CD14-positive monocyte (primary cell): Measurements from ENCODE around the gene MESD. TPM values are rescaled to one million over a fixed set of nuclear protein-coding genes. Genes with fewer than 3 reads are reported as not detected.
A peak's percentile ranks its signal among the peaks of the same experiment; 100 is the strongest.

Experiments used
- DNase-seq, 3 donors: peaks; one replicate each; pipeline ENCODE4 v3.0.0-alpha.2; 2011 to 2022
- H2AFZ ChIP-seq: 2 replicates; pipeline ENCODE4 v1.6.0; 2012; ENCODE audit warnings: mild to moderate bottlenecking, low read depth, low read length, inconsistent platforms; ENCODE audit not compliant: insufficient read depth, poor library complexity, severe bottlenecking
- H3K27ac ChIP-seq, 2 donors: 1 replicate in 1 of 2; 2 replicates in 1 of 2; pipeline ENCODE4 v1.5.1; 2012 to 2013; ENCODE audit warnings: low read length in 2 of 2, control low read depth in 1 of 2, inconsistent platforms in 1 of 2, low read depth in 1 of 2, mild to moderate bottlenecking in 1 of 2
- H3K27me3 ChIP-seq, 2 donors: one replicate each; pipeline versions ENCODE4 v1.6.0 to v1.6.1; 2011 to 2013; ENCODE audit warnings: low read length in 2 of 2; ENCODE audit not compliant: control insufficient read depth in 2 of 2, insufficient read depth in 2 of 2
- H3K36me3 ChIP-seq, 2 donors: replicated peaks in 1 of 2; 1 replicate in 1 of 2; 2 replicates in 1 of 2; pipeline versions ENCODE4 v1.5.1 to v1.6.1; 2012 to 2013; ENCODE audit warnings: low read length in 2 of 2, control low read depth in 1 of 2, inconsistent platforms in 1 of 2, mild to moderate bottlenecking in 1 of 2; ENCODE audit not compliant: insufficient read depth in 2 of 2, control insufficient read depth in 1 of 2
- H3K4me1 ChIP-seq, 2 donors: 1 replicate in 1 of 2; 2 replicates in 1 of 2; pipeline versions ENCODE4 v1.5.1 to v1.6.1; 2012 to 2013; ENCODE audit warnings: low read length in 2 of 2, control low read depth in 1 of 2, inconsistent platforms in 1 of 2, mild to moderate bottlenecking in 1 of 2, moderate library complexity in 1 of 2; ENCODE audit not compliant: insufficient read depth in 2 of 2, control insufficient read depth in 1 of 2
- H3K4me2 ChIP-seq: replicated peaks from 2 replicates; pipeline ENCODE3; 2012; ENCODE audit warnings: low read length, moderate library complexity, mild to moderate bottlenecking; ENCODE audit not compliant: poor library complexity, severe bottlenecking; ENCODE audit errors: extremely low read depth
- H3K4me3 ChIP-seq, 3 experiments: fragments of 200-600 bp in 1 of 3; sonication (generic) in 1 of 3; replicated peaks in 1 of 3; 1 replicate in 2 of 3; 2 replicates in 1 of 3; pipeline ENCODE4 v1.5.1; 2011 to 2013; ENCODE audit warnings: low read length in 3 of 3, mild to moderate bottlenecking in 3 of 3, control low read depth in 2 of 3, low read depth in 2 of 3, inconsistent platforms in 1 of 3, moderate library complexity in 1 of 3
- H3K79me2 ChIP-seq: 2 replicates; pipeline ENCODE4 v1.6.0; 2012; ENCODE audit warnings: mild to moderate bottlenecking, control low read depth, inconsistent platforms, low read length, moderate library complexity; ENCODE audit not compliant: insufficient read depth
- H3K9ac ChIP-seq: 2 replicates; pipeline ENCODE4 v1.6.0; 2017; ENCODE audit warnings: low read length, mild to moderate bottlenecking; ENCODE audit not compliant: insufficient read depth, poor library complexity, severe bottlenecking
- H3K9me3 ChIP-seq, 2 donors: replicated peaks in 1 of 2; 1 replicate in 1 of 2; 2 replicates in 1 of 2; pipeline versions ENCODE4 v1.5.1 to v1.6.1; 2012 to 2013; ENCODE audit warnings: low read length in 2 of 2, control low read depth in 1 of 2; ENCODE audit not compliant: control insufficient read depth in 1 of 2, insufficient read depth in 1 of 2
- H4K20me1 ChIP-seq: 2 replicates; pipeline ENCODE4 v1.6.0; 2012; ENCODE audit warnings: mild to moderate bottlenecking, low read length, control low read depth, moderate library complexity; ENCODE audit not compliant: insufficient read depth
- H3K27ac Mint-ChIP-seq, 7 donors: one replicate each; pipeline ENCODE4 v1.8.0; 2020; ENCODE audit warnings: mild to moderate bottlenecking in 7 of 7, mixed read lengths in 7 of 7, moderate library complexity in 6 of 7, inconsistent platforms in 2 of 7
- H3K27me3 Mint-ChIP-seq, 3 donors: one replicate each; pipeline ENCODE4 v1.8.0; 2021 to 2022; ENCODE audit warnings: low read depth in 3 of 3, mild to moderate bottlenecking in 3 of 3, mixed read lengths in 3 of 3, moderate library complexity in 3 of 3, inconsistent platforms in 1 of 3
- H3K36me3 Mint-ChIP-seq, 2 donors: one replicate each; pipeline ENCODE4 v1.8.0; 2020; ENCODE audit warnings: mixed read lengths in 2 of 2, inconsistent platforms in 1 of 2, mild to moderate bottlenecking in 1 of 2
- H3K4me1 Mint-ChIP-seq: one replicate; pipeline ENCODE4 v1.8.0; 2020; ENCODE audit warnings: mild to moderate bottlenecking, mixed read lengths
- H3K4me3 Mint-ChIP-seq, 2 donors: one replicate each; pipeline ENCODE4 v1.8.0; 2020; ENCODE audit warnings: mild to moderate bottlenecking in 2 of 2, mixed read lengths in 2 of 2, moderate library complexity in 1 of 2
- H3K9me3 Mint-ChIP-seq, 7 donors: one replicate each; pipeline ENCODE4 v1.8.0; 2020 to 2022; ENCODE audit warnings: mixed read lengths in 7 of 7, mild to moderate bottlenecking in 6 of 7, moderate library complexity in 6 of 7, inconsistent platforms in 2 of 7
- CTCF ChIP-seq: fragments of 200-600 bp; IDR thresholded peaks from one replicate; pipeline ENCODE4 v1.8.0; 2022; ENCODE audit warnings: antibody characterized with exemption, mild to moderate bottlenecking
- WGBS: methylation state at CpG from one replicate; pipeline ENCODE4 v1.1.5; 2013; ENCODE audit warnings: missing lambda C conversion rate; ENCODE audit not compliant: insufficient coverage; 5-methylcytosine and 5-hydroxymethylcytosine counted together
- intact Hi-C, 2 donors: fragments of 100-400 bp; cut with micrococcal nuclease; formaldehyde crosslinking; loops; one replicate each; pipeline versions ENCODE4 v1.15.0 to v1.15.1; 2023
- polyA plus RNA-seq, 3 donors: library from polyadenylated mRNA; depleted of rRNA in 1 of 3; unstranded in 2 of 3; stranded (reverse) in 1 of 3; fragments of 300-500 nt in 2 of 3; fragments of >200 nt in 1 of 3; fragmentation: Illumina TruSeq in 2 of 3; gene quantifications; 1 replicate in 2 of 3; 2 replicates in 1 of 3; pipeline ENCODE4 v1.2.3, GENCODE V29; 2012 to 2021

MESD gene
- polyA plus RNA-seq, 3 donors, result 5.6 to 15.7 (median 13.1) TPM

- Histone ChIP-seq H3K27ac (no peak overlapping the region), H3K4me2 (no peak overlapping the region), H3K9me3 (no peaks in the 10 kb centered on the region), H3K9ac (no peak overlapping the region), H3K4me1 (no peaks in the 10 kb centered on the region), H2AFZ (no peak overlapping the region), H3K36me3 (peaks cover 31 to 76% of the 10 kb centered on the region in 2 donors), H3K79me2 (peaks cover 9% of the 10 kb centered on the region), H4K20me1 (peaks cover 11% of the 10 kb centered on the region), H3K4me3 (no peak overlapping the region), H3K27me3 (no peaks in the 10 kb centered on the region)
- intact Hi-C loops, result loop anchor here (5.0 to 10.0 kb wide), 2 partner anchors 133 to 515 kb away; no protein-coding TSS in a partner anchor
- H3K4me3 Mint-ChIP-seq, result no peak overlapping the region
- peaks cover 0 to 2% (median 0%) of the 10 kb centered on the region in 7 donors for H3K9me3 Mint-ChIP-seq
- H3K36me3 Mint-ChIP-seq, result peaks cover 46 to 62% of the 10 kb centered on the region in 2 donors
- H3K27me3 Mint-ChIP-seq, result peaks cover 0 to 4% (median 0%) of the 10 kb centered on the region in 3 donors
- DNase-seq, result no peak
- no peaks in the 10 kb centered on the region for H3K4me1 Mint-ChIP-seq
- H3K27ac Mint-ChIP-seq, result no peak overlapping the region
- WGBS, result 100% methylated on average over 1 of the region's 3 CpGs
- no peak for TF ChIP-seq CTCF
Observed at GRCh38 chr15:80972276-80972675, 17.3 kb downstream of the MESD start.

GRCh38 chr15:80971143-80971542 is 18.5 kb downstream of the MESD start:
- intact Hi-C loops, result loop anchor here (5.0 to 10.0 kb wide), 2 partner anchors 134 to 514 kb away; no protein-coding TSS in a partner anchor
- Histone ChIP-seq H3K4me1 (no peaks in the 10 kb centered on the region), H3K27me3 (no peaks in the 10 kb centered on the region), H2AFZ (no peak overlapping the region), H4K20me1 (peaks cover 4% of the 10 kb centered on the region), H3K4me3 (no peak overlapping the region), H3K79me2 (no peaks in the 10 kb centered on the region), H3K27ac (no peak overlapping the region), H3K4me2 (no peak overlapping the region), H3K36me3 (peaks cover 20 to 65% of the 10 kb centered on the region in 2 donors), H3K9me3 (no peaks in the 10 kb centered on the region), H3K9ac (no peak overlapping the region)
- TF ChIP-seq CTCF, result no peak
- Mint-ChIP-seq H3K4me3 (no peak overlapping the region), H3K9me3 (peaks cover 0 to 2% (median 0%) of the 10 kb centered on the region in 7 donors), H3K27ac (peak overlapping the region in 3 of 7 donors; percentile 40 to 56 (median 42)), H3K4me1 (no peaks in the 10 kb centered on the region), H3K36me3 (peaks cover 40 to 51% of the 10 kb centered on the region in 2 donors), H3K27me3 (peaks cover 0 to 4% (median 0%) of the 10 kb centered on the region in 3 donors)
- 95% methylated on average over 2 of the region's 2 CpGs for WGBS
- DNase-seq, result no peak
